Measurements from ENCODE around the gene NIBAN1. TPM values are rescaled to one million over a fixed set of nuclear protein-coding genes. Genes with fewer than 3 reads are reported as not detected.

Gene NIBAN1
- total and polyA plus RNA-seq, 9 of the 15 experiments (the other 6 are each of a cell fraction or from before 2014, with no cell fraction given), result 1.5 to 26.6 (median 16.2) TPM

DNA sequence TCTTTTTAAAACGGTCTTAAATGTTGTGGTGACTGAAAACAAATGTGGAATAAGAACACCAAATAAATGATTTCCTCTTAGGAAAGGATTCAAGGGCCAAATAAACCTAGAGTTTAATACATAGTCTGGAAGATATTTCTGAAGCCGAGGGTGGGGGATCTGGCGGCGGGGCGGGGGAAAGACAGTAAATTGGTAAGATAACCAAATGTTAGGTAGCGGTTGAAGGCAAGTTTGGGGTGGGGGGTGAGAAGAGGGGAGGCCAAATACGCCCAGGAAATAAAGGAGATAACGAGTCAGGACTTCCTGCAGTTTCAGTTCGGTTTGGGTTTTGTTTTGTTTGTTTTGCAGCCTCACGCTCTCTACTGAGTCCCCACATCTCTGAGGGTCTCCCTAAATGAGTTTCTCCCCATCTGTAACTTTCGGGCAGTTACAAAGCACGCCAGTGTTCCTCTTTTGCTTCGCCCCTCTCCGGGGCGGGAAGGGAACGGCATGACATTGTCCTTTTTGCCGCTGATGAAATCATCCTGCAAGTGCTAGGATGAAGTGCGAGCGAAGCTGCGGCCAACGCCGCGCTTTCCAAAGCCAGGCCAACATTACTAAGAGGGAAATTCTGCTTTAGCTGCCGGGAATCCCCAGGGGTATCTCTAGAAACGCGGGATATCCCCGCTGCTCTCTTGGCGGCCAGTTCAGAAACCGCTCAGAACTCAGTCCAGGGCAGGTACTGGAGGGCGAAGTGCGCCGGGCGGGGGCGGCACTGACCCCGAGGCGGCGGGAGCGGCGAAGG lies 844 bp downstream of the NIBAN1 start (continued):
- TF ChIP-seq PCBP1 (IDR thresholded peaks at IDR 0.05; ENCODE audit: low read depth, low read length, poor library complexity, severe bottlenecking) (no peak), ZNF644 (tag; IDR thresholded peaks at IDR 0.05; ENCODE audit: low read depth) (peak; percentile 26; the same call in 1 of the 2 replicates), PURB (CRISPR knock-in tag; IDR thresholded peaks at IDR 0.05; ENCODE audit: low read depth) (no peak), MAFK (IDR thresholded peaks at IDR 0.05; ENCODE audit: low read length) (peak; percentile 74; the same call in 1 of the 2 replicates), ZFX (CRISPR knock-in tag; IDR thresholded peaks at IDR 0.05) (peak; percentile 85; the same call in 1 of the 2 replicates), NONO (IDR thresholded peaks at IDR 0.05; ENCODE audit: low read depth in 2 of 2, low read length in 1 of 2) (0 out of 4 replicates have a peak, but pooled peaks of 1 of the 2 experiments have one; percentile 8), FOXK2 (conservative IDR thresholded peaks at IDR 0.05 in 1 of 2, IDR thresholded peaks at IDR 0.05 in 1 of 2; ENCODE audit: low read depth in 2 of 2) (peak in 1 of 2 experiments; percentile 66; a peak in 1 of 4 replicates), TAL1 (IDR thresholded peaks at IDR 0.05) (peak; percentile 26; the same call in 1 of the 2 replicates), CTBP1 (IDR thresholded peaks at IDR 0.05; ENCODE audit: borderline replicate concordance) (peak; percentile 64), JUND (IDR thresholded peaks at IDR 0.05; ENCODE audit: borderline replicate concordance, low read depth, low read length) (peak; percentile 81), JUND (tag; IDR thresholded peaks at IDR 0.05; ENCODE audit: borderline replicate concordance, low read depth, low read length) (peak; percentile 77; the same call in 2 of the 3 replicates)
- TF ChIP-seq, protein P1, sequence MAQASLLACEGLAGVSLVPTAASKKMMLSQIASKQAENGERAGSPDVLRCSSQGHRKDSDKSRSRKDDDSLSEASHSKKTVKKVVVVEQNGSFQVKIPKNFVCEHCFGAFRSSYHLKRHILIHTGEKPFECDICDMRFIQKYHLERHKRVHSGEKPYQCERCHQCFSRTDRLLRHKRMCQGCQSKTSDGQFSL (CRISPR knock-in tag; IDR thresholded peaks at IDR 0.05), result peak; percentile 74; the same call in 1 of the 2 replicates
- TF ChIP-seq, protein P1 (tag; IDR thresholded peaks at IDR 0.05), result 0 out of 4 replicates have a peak, but pooled peaks of 1 of the 2 experiments have one; percentile 38
- TF ChIP-seq, protein P2, sequence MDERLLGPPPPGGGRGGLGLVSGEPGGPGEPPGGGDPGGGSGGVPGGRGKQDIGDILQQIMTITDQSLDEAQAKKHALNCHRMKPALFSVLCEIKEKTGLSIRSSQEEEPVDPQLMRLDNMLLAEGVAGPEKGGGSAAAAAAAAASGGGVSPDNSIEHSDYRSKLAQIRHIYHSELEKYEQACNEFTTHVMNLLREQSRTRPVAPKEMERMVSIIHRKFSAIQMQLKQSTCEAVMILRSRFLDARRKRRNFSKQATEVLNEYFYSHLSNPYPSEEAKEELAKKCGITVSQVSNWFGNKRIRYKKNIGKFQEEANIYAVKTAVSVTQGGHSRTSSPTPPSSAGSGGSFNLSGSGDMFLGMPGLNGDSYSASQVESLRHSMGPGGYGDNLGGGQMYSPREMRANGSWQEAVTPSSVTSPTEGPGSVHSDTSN (CRISPR knock-in tag; IDR thresholded peaks at IDR 0.05; ENCODE audit: low read depth), result no peak
- TF ChIP-seq, protein P2 (tag; conservative IDR thresholded peaks at IDR 0.05; ENCODE audit: low read depth), result no peak

Data from K562 (cell line).